ENCODE data around the gene SPACDR. TPM values are rescaled to one million over a fixed set of nuclear protein-coding genes. Genes with fewer than 3 reads are reported as not detected.

SPACDR gene
- total and polyA plus RNA-seq, 9 of the 15 experiments (the other 6 are each of a cell fraction or from before 2014, with no cell fraction given) = 0.07 to 0.55 (median 0.14) TPM; not detected in 1

DNA sequence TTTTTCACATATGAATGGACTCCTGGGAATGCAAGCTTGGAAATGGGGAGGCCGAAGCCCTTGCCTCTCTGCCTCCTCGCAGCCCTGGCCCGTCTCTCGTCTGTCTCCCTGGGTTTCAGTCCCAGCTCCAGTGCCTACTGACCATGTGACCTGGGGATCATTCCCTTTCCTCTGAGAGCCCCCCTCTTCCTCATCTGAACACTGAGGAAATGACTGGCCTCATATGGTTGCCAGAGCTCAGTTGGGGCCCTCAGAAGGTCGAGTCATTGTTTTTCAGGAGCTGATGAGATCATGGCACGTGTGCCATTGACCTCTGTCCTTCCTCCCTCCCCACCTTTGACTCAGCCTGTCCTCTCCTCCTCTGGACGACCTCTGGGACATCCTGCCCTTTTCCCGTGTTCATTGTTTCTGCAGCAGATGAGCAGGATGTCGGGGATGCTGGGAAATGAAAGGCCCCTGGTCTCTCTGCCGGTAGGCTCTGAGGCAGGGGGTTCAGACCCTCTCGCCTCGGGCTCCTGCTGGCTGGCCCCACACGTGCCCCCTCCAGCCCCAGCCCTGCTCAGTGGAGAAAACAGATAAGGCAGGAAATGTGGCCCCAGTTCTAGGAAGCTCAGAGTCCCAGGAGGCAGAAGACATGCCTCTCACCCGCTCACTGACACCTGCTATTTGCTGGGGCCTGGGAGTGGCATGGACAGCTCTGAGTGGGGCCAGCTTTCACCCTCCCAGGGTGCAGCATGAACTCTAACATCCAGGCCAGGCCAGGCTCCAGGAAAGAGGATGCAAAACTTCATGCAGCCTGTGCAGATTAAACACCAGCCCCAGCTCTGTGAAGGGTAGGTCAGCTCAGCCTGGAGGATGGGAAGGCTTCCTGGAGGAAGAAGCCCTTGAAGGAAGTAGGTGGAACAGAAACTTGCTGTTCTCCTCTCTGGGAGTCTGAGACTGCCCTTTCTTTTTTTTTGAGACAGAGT is 19.5 kb downstream of the SPACDR start (continued):
- no peak for TF ChIP-seq KAT2B (IDR thresholded peaks at IDR 0.05; ENCODE audit: low read depth, low read length)
- TF ChIP-seq FIP1L1 (IDR thresholded peaks at IDR 0.05; ENCODE audit: low read depth, low read length, poor library complexity, severe bottlenecking) = no peak
- no peak for TF ChIP-seq RBM14 (IDR thresholded peaks at IDR 0.05; ENCODE audit: borderline replicate concordance, insufficient read depth, low read depth, low read length)
- TF ChIP-seq HCFC1 (IDR thresholded peaks at IDR 0.05; ENCODE audit: low read depth, low read length) = no peak
- no peak for TF ChIP-seq E4F1 (CRISPR knock-in tag; IDR thresholded peaks at IDR 0.05; ENCODE audit: borderline replicate concordance)
- peak; percentile 98 for TF ChIP-seq SOX6 (IDR thresholded peaks at IDR 0.05)
- no peak for TF ChIP-seq SIX5 (IDR thresholded peaks at IDR 0.05; ENCODE audit: borderline replicate concordance in 1 of 2, insufficient read depth in 1 of 2, low read depth in 1 of 2, low read length in 2 of 2)
- 0 out of 2 replicates have a peak, but pooled peaks have one; percentile 44 for TF ChIP-seq MTA2 (IDR thresholded peaks at IDR 0.05; ENCODE audit: low read depth)
- no peak for TF ChIP-seq CHD2 (IDR thresholded peaks at IDR 0.05; ENCODE audit: low read depth, low read length)
- TF ChIP-seq NELFE (IDR thresholded peaks at IDR 0.05; ENCODE audit: insufficient read depth, insufficient read length) = no peak
- TF ChIP-seq, protein P1, sequence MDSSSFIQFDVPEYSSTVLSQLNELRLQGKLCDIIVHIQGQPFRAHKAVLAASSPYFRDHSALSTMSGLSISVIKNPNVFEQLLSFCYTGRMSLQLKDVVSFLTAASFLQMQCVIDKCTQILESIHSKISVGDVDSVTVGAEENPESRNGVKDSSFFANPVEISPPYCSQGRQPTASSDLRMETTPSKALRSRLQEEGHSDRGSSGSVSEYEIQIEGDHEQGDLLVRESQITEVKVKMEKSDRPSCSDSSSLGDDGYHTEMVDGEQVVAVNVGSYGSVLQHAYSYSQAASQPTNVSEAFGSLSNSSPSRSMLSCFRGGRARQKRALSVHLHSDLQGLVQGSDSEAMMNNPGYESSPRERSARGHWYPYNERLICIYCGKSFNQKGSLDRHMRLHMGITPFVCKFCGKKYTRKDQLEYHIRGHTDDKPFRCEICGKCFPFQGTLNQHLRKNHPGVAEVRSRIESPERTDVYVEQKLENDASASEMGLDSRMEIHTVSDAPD (CRISPR knock-in tag; IDR thresholded peaks at IDR 0.05) = 0 out of 2 replicates have a peak, but pooled peaks have one; percentile 3
- peak; percentile 86; the same call in 1 of the 2 replicates for TF ChIP-seq CREB3 (tag; conservative IDR thresholded peaks at IDR 0.05; ENCODE audit: low read depth)
- peak; percentile 80 to 91 for TF ChIP-seq E2F6 (IDR thresholded peaks at IDR 0.05; ENCODE audit: borderline replicate concordance in 1 of 2, extremely low read depth in 1 of 2, insufficient read depth in 1 of 2, insufficient read length in 1 of 2, low read depth in 1 of 2, low read length in 1 of 2, poor library complexity in 1 of 2, severe bottlenecking in 1 of 2)
- no peak for TF ChIP-seq ARHGAP35 (IDR thresholded peaks at IDR 0.05; ENCODE audit: partially characterized antibody)
- TF ChIP-seq, protein P2, sequence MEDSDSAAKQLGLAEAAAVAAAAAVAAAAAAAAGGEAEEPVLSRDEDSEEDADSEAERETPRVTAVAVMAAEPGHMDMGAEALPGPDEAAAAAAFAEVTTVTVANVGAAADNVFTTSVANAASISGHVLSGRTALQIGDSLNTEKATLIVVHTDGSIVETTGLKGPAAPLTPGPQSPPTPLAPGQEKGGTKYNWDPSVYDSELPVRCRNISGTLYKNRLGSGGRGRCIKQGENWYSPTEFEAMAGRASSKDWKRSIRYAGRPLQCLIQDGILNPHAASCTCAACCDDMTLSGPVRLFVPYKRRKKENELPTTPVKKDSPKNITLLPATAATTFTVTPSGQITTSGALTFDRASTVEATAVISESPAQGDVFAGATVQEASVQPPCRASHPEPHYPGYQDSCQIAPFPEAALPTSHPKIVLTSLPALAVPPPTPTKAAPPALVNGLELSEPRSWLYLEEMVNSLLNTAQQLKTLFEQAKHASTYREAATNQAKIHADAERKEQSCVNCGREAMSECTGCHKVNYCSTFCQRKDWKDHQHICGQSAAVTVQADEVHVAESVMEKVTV (CRISPR knock-in tag; IDR thresholded peaks at IDR 0.05) = no peak
- TF ChIP-seq NCOA2 (IDR thresholded peaks at IDR 0.05; ENCODE audit: partially characterized antibody in 2 of 2) = no peak
- TF ChIP-seq RCOR1 (IDR thresholded peaks at IDR 0.05; ENCODE audit: borderline replicate concordance in 1 of 2, low read depth in 2 of 2, low read length in 2 of 2) = peak in 1 of 2 experiments; percentile 66; a peak in 1 of 4 replicates

Data from K562 (cell line).